Skeletal muscle satellite cell (primary cell): ENCODE data around the gene TBC1D2.
"Not testable (repeated sequence)": the region's sequence is repeated elsewhere in the genome, so short reads cannot be mapped to it uniquely, and the experiment has no call there.

ENCODE experiments used
- H3K27me3 ChIP-seq: 2 replicates; pipeline ENCODE4 v1.7.0; 2013; ENCODE audit warnings: low read length; ENCODE audit not compliant: control insufficient read depth, insufficient read depth
- H3K36me3 ChIP-seq: 2 replicates; pipeline ENCODE4 v1.7.0; 2013; ENCODE audit warnings: mild to moderate bottlenecking, control low read depth, low read length; ENCODE audit not compliant: insufficient read depth
- H3K4me1 ChIP-seq: 2 replicates; pipeline ENCODE4 v1.7.0; 2013; ENCODE audit warnings: low read length; ENCODE audit not compliant: control insufficient read depth, insufficient read depth
- H3K4me2 ChIP-seq: 2 replicates; pipeline ENCODE4 v1.7.0; 2013; ENCODE audit warnings: mild to moderate bottlenecking, low read length
- H3K4me3 ChIP-seq: 2 replicates; pipeline ENCODE4 v1.7.0; 2013; ENCODE audit warnings: low read length
- H3K9ac ChIP-seq: 2 replicates; pipeline ENCODE4 v1.7.0; 2013; ENCODE audit warnings: mild to moderate bottlenecking, low read depth, low read length, moderate library complexity
- H3K9me3 ChIP-seq: replicated peaks from 2 replicates; pipeline ENCODE4 v1.7.0; 2013; ENCODE audit warnings: mild to moderate bottlenecking, control low read depth, low read length

TBC1D2 gene

GRCh38 chr9:98288881-98289280 lies 33.4 kb upstream of the TBC1D2 start:
- Histone ChIP-seq H3K4me3 (no peak overlapping the region), H3K9me3 (no peaks in the 10 kb centered on the region), H3K4me1 (no peaks in the 10 kb centered on the region), H3K9ac (no peak overlapping the region), H3K27me3 (peaks cover 60% of the 10 kb centered on the region), H3K36me3 (no peaks in the 10 kb centered on the region), H3K4me2 (no peak overlapping the region)

- Histone ChIP-seq H3K4me3 (no peak overlapping the region), H3K4me1 (no peaks in the 10 kb centered on the region), H3K9me3 (no peaks in the 10 kb centered on the region), H3K4me2 (no peak overlapping the region), H3K36me3 (no peaks in the 10 kb centered on the region), H3K27me3 (peaks cover 57% of the 10 kb centered on the region), H3K9ac (no peak overlapping the region)
Measured at GRCh38 chr9:98287384-98287783, 31.9 kb upstream of the TBC1D2 start.

- no peaks in the 10 kb centered on the region for H3K36me3 ChIP-seq
- H3K9ac ChIP-seq = no peak overlapping the region
- no peak overlapping the region for H3K4me3 ChIP-seq
- H3K27me3 ChIP-seq = peaks cover 51% of the 10 kb centered on the region
- H3K9me3 ChIP-seq = no peaks in the 10 kb centered on the region
- H3K4me1 ChIP-seq = no peaks in the 10 kb centered on the region
- H3K4me2 ChIP-seq = no peak overlapping the region
Measured at GRCh38 chr9:98285446-98285845, 30.0 kb upstream of the TBC1D2 start.

- Histone ChIP-seq H3K4me1 (no peaks in the 10 kb centered on the region), H3K36me3 (no peaks in the 10 kb centered on the region), H3K9me3 (no peaks in the 10 kb centered on the region), H3K4me3 (no peak overlapping the region), H3K27me3 (peaks cover 53% of the 10 kb centered on the region), H3K4me2 (no peak overlapping the region), H3K9ac (no peak overlapping the region)
Measured at GRCh38 chr9:98284754-98285153, 29.3 kb upstream of the TBC1D2 start.

- H3K4me3 ChIP-seq, H3K36me3 ChIP-seq, H3K9ac ChIP-seq, H3K9me3 ChIP-seq, H3K4me1 ChIP-seq, H3K4me2 ChIP-seq: not testable (repeated sequence)
- H3K27me3 ChIP-seq = peaks cover 60% of the 10 kb centered on the region
Measured at GRCh38 chr9:98283143-98283542, 27.7 kb upstream of the TBC1D2 start.

- H3K4me1 ChIP-seq = no peaks in the 10 kb centered on the region
- no peak overlapping the region for H3K9ac ChIP-seq
- H3K4me3 ChIP-seq = no peak overlapping the region
- no peaks in the 10 kb centered on the region for H3K9me3 ChIP-seq
- H3K4me2 ChIP-seq = no peak overlapping the region
- no peaks in the 10 kb centered on the region for H3K36me3 ChIP-seq
- H3K27me3 ChIP-seq = peaks cover 73% of the 10 kb centered on the region
Measured at GRCh38 chr9:98281281-98281680, 25.8 kb upstream of the TBC1D2 start.

- Histone ChIP-seq H3K4me3 (no peak overlapping the region), H3K9me3 (no peaks in the 10 kb centered on the region), H3K4me1 (no peaks in the 10 kb centered on the region), H3K4me2 (no peak overlapping the region), H3K27me3 (peaks cover 72% of the 10 kb centered on the region), H3K9ac (no peak overlapping the region), H3K36me3 (no peaks in the 10 kb centered on the region)
Measured at GRCh38 chr9:98280574-98280973, 25.1 kb upstream of the TBC1D2 start.

- no peak overlapping the region for H3K4me3 ChIP-seq
- no peaks in the 10 kb centered on the region for H3K4me1 ChIP-seq
- H3K9me3 ChIP-seq = no peaks in the 10 kb centered on the region
- H3K36me3 ChIP-seq = no peaks in the 10 kb centered on the region
- H3K4me2 ChIP-seq = no peak overlapping the region
- H3K9ac ChIP-seq = no peak overlapping the region
- H3K27me3 ChIP-seq = peaks cover 72% of the 10 kb centered on the region
Measured at GRCh38 chr9:98280162-98280561, 24.7 kb upstream of the TBC1D2 start.

GRCh38 chr9:98276907-98277469 lies 21.5 kb upstream of the TBC1D2 start:
- Histone ChIP-seq H3K9me3 (no peaks in the 10 kb centered on the region), H3K4me1 (no peaks in the 10 kb centered on the region), H3K9ac (no peak overlapping the region), H3K27me3 (peaks cover 55% of the 10 kb centered on the region), H3K4me3 (no peak overlapping the region), H3K36me3 (no peaks in the 10 kb centered on the region), H3K4me2 (no peak overlapping the region)

GRCh38 chr9:98275159-98275558 lies 19.7 kb upstream of the TBC1D2 start:
- no peak overlapping the region for H3K4me3 ChIP-seq
- H3K4me1 ChIP-seq = no peaks in the 10 kb centered on the region
- no peaks in the 10 kb centered on the region for H3K36me3 ChIP-seq
- no peak overlapping the region for H3K4me2 ChIP-seq
- no peaks in the 10 kb centered on the region for H3K9me3 ChIP-seq
- H3K9ac ChIP-seq = no peak overlapping the region
- peaks cover 48% of the 10 kb centered on the region for H3K27me3 ChIP-seq

GRCh38 chr9:98272083-98272482 lies 16.6 kb upstream of the TBC1D2 start:
- Histone ChIP-seq H3K27me3 (peaks cover 17% of the 10 kb centered on the region), H3K4me2 (no peak overlapping the region), H3K9me3 (no peaks in the 10 kb centered on the region), H3K36me3 (no peaks in the 10 kb centered on the region), H3K4me3 (no peak overlapping the region), H3K9ac (no peak overlapping the region), H3K4me1 (no peaks in the 10 kb centered on the region)

- Histone ChIP-seq H3K36me3 (no peaks in the 10 kb centered on the region), H3K4me1 (no peaks in the 10 kb centered on the region), H3K27me3 (peaks cover 11% of the 10 kb centered on the region), H3K9me3 (no peaks in the 10 kb centered on the region), H3K4me2 (no peak overlapping the region), H3K4me3 (no peak overlapping the region), H3K9ac (no peak overlapping the region)
Measured at GRCh38 chr9:98271479-98271878, 16.0 kb upstream of the TBC1D2 start.
